GM21367 (cell line): ENCODE measurements around the gene LIPC.

Source experiments
- ATAC-seq: cut with Tn5 transposase; IDR thresholded peaks from one replicate; pipeline ENCODE4 v1.9.1; 2021; ENCODE audit not compliant: unreplicated experiment

Gene LIPC

DNA sequence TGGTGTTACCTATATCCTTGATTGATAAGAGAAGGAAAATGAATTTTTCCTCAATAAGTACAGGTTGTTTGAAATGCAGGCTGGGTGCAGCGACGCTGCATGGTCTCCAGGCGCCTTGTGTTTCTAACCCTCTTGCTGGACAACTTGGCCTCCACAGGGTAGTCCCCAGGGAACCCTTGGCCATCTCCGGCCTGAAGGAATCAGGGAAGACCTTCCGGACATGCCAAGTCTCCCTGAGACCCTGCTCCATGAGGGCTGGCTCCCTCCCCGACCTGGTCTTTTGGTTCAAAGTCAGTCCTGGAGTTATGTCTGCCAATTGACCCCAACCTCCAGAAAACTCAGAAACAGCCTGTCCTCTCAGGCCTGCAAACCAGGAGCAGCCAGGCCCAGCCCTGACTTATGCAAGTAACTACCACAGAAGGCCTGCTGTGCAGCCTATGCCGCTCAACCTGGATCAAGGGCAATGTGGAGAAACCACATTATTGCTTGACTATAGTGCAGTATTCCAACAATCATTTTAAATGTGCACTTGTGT is 98.3 kb downstream of the LIPC start:
- no peak for ATAC-seq

DNA sequence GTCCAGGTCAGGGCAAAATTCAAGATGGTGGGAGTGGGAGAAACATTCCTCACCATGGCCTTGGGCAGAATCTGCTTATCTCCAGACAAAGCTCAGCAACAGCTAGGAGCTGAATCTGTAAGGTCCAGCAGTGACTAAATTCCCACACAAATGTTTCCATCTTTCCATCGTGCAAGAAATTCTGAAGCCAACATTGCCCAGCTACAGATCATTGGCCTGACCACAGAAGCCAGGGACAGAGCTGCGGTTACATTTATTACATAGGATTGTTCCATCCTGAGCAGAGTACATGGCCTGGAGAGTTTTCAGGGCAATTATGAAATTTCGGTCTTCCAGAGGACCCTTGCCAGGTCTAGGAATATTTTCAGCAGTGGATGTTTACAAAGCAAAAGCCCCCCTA is 100.3 kb downstream of the LIPC start:
- ATAC-seq: no peak

DNA sequence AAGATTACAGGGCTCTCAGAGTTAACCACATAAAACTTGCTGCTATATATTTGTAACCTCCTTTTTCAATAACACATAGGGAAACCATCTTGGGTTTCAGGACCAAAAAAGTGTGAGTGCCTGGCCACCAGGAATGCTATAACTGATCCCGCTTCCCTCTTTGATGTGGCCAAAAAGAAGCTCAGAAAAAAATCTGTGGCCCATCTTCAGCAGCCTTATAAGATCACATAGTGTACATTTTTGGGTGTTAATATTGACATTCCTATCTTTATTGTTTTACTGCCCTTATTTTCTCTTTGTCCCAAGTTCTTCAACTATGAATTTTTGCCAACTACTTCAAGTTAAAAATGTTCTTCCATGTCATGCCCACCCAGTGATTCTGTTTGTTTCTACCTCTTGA is 102.8 kb downstream of the LIPC start:
- no peak for ATAC-seq

GRCh38 chr15:58535337-58535736 is 103.5 kb downstream of the LIPC start:
- no peak for ATAC-seq

DNA sequence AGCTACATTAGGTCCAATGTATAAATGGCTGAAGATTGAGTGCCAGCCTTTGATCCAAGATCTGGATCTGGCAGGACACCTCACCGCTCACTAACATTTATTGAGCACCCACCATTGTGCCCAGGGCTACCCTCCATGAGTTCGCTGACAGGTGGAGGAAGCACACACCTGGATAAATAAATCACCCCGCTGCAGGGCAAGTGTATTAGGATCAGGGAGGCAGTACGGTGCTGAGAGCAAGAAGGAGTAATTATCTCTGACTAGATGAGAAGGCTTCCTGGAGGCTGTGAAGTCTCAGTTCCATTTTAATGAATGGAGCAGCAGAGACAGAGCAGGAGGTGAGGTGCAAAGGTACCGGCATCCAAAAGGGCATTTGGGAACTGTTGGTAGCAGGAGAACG is 104.1 kb downstream of the LIPC start:
- ATAC-seq: no peak

GRCh38 chr15:58536414-58536813 is 104.6 kb downstream of the LIPC start:
- no peak for ATAC-seq

DNA sequence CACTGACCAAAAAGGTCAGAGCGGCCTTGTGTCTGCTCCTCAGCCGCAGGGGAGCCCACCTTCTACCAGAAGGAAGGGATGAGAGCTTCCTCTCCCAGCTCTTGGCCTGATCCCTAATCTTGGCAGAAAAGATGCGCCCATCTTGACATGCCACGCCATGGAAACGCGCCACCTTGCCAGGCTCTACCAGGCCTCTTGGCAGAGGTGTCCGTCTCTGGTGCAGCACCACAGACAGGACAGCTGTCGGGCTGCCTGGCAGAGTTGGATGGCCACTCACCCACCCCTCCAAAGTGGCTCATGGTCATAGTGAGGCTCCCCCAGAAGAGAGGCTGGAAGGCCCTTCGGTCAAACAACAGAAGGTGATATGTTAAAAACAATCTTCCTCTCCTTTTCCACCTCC is 105.2 kb downstream of the LIPC start:
- ATAC-seq: no peak

DNA sequence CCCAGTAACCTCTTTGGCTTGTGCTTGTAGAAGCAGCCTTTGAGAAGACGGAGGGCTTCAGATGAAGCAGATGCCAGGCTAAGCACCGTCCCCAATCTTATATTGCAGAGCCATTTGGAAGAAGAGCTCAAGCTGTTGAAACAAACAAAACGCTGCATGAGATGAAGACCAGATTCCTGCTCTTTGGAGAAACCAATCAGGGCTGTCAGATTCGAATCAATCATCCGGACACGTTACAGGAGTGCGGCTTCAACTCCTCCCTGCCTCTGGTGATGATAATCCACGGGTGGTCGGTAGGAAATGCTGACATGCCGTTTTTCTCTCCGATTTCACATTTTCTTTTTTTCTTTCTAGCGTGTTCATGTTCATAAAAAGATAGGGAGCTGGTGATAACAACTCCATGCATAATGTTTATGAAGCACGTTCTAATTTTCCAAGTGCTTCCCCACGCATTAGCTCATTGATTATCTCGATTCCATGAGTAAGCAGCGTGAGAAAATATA is 106.5 kb downstream of the LIPC start:
- no peak for ATAC-seq

GRCh38 chr15:58538901-58539300 is 107.1 kb downstream of the LIPC start:
- ATAC-seq: no peak

DNA sequence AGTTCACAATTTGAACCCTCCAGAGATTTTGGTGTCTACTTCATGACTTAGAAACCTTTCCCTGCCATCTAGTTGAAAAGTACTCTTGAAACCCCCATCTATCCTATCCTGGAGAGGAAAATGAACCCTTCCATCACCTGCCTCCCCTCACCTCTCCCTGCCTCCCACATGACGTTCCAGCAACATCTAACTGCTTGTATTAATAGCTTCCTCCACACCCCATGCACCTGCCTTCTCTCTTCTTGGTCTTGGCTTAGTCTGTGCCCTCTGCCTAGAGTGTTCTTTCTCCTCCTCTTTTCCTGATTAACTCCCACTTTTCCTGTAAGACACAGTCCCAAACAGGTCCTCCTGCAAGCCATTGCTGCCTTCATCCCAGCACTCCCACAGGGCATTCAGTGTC is 107.8 kb downstream of the LIPC start:
- no peak for ATAC-seq

- ATAC-seq: no peak
These were observed 109.8 kb downstream of the LIPC start for GRCh38 chr15:58541410-58542087.

DNA sequence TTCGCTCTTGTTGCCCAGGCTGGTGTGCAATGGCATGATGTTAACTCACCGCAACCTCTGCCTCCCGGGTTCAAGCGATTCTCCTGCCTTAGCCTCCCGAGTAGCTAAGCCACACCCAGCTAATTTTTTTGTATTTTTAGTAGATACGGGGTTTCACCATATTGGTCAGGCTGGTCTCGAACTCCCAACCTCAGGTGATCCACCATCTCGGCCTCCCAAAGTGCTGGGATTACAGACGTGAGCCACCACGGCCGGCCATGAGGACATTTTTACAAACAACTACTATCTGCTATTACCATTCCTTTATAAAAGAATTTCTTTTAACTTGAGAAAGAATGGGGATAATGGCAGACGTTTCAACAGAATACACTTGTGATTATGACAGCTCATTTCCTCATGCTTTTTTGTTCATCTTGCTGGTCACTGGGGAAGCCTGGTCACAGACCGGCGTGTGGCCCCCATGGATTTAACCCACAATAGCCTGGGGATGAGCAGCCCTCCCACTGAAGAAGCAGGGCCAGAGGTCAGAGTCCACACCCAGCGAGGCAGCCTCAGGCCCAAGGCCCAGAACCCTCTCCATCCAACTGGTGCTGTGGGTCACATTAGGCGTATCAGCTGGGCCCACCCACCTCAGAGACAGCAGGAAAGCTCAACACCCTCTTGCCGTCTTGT is 112.0 kb downstream of the LIPC start:
- no peak for ATAC-seq

DNA sequence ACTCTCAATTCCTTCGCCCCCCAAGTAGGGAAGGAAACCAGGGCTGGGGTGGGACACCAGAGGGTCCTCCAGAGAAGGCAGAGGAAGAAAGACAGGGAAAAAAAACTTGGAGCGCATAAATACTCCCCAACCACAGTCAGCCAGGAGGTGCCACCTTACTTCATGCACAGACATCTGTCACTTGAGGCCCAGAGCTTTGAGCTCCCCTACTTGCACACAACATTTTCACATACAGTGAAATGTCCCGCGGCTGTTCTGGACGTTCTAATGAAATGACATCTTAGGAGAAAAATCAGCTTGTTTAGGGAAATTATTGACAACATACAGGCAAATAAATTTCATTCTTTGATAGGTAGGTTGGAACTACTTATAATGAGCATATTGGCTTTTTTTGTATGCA is 113.0 kb downstream of the LIPC start:
- ATAC-seq: no peak

GRCh38 chr15:58545307-58546065 is 113.7 kb downstream of the LIPC start:
- ATAC-seq: no peak

- ATAC-seq: no peak
These were observed 114.3 kb downstream of the LIPC start for GRCh38 chr15:58546066-58546591.

DNA sequence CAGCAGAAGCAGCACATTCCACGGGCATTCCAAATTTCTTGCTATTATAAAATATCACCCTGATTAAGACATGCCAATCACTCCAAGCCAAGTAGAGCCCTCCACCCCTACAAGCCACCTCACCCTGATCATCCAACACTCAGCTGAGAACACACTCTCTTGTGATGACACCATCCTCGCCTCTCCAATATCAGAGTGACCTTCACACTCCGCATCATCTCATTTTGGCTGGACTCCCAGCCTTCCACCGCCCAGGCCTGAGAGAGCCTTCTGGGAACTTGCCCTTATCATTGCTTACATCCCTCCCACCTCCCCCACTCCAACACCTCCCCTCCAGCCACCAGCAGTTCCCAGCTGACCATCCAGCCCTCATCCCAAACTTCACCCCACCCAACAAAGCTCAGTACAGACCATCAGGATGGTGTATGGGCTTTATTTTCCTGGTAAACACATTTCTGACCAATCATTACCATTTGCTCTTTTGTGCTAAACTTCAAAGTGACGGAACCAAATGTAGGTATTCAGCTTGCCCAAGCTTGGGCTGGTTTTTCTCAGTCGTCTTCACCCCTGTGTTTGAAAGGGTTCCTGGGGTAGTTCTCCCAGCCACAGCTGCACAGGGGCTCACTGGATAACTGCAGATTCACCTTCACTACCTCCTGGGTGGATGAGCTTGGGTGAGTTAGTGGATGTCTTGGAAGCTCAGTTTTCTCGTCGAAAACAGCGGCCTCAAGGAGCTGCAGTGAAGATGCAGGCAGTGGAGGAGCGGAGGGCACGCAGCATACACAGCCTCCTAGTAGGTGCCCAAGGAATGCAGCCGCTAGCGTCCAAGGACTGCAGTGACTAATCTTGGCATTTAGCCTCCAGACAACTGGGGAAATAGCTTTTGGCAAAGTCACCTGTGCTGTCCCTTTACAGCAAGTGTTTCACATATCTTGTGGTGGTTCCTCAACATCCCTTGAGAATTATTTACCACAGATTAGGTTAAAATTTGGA is 115.1 kb downstream of the LIPC start:
- ATAC-seq: no peak

GRCh38 chr15:58547628-58548307 is 116.0 kb downstream of the LIPC start:
- no peak for ATAC-seq

DNA sequence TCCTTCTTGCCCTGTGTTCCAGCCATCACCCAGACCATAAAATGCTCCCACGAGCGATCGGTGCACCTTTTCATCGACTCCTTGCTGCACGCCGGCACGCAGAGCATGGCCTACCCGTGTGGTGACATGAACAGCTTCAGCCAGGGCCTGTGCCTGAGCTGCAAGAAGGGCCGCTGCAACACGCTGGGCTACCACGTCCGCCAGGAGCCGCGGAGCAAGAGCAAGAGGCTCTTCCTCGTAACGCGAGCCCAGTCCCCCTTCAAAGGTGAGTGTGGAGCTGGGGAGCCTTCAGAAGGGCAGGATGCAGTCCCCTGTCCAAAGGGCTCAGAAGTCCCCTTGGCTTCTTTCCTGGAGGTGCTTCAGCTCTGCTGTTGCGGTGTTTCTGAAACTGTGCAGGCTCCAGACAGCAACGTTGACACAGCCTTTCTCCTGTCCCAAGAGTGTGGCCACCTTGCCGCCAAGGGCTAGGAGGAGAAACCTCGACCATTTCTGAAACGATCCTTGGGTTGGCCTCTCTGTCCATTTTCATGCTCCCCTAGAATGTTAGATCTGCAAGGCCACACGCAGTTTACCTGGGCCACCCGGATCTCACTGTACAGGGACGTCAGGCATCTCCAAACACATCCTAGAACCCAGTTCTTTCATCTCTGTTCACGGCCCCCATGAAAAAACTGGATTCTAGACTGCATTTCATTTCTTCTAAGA is 116.7 kb downstream of the LIPC start:
- ATAC-seq: no peak
